HG02885 (cell line): Measurements from ENCODE around the gene ATP5F1A.
"Not testable (repeated sequence)": the region's sequence is repeated elsewhere in the genome, so short reads cannot be mapped to it uniquely, and the experiment has no call there.

ENCODE experiments used
- ATAC-seq: cut with Tn5 transposase; IDR thresholded peaks from one replicate; pipeline ENCODE4 v1.9.1; 2021; ENCODE audit warnings: mild to moderate bottlenecking; ENCODE audit not compliant: unreplicated experiment, poor library complexity

Gene ATP5F1A

DNA sequence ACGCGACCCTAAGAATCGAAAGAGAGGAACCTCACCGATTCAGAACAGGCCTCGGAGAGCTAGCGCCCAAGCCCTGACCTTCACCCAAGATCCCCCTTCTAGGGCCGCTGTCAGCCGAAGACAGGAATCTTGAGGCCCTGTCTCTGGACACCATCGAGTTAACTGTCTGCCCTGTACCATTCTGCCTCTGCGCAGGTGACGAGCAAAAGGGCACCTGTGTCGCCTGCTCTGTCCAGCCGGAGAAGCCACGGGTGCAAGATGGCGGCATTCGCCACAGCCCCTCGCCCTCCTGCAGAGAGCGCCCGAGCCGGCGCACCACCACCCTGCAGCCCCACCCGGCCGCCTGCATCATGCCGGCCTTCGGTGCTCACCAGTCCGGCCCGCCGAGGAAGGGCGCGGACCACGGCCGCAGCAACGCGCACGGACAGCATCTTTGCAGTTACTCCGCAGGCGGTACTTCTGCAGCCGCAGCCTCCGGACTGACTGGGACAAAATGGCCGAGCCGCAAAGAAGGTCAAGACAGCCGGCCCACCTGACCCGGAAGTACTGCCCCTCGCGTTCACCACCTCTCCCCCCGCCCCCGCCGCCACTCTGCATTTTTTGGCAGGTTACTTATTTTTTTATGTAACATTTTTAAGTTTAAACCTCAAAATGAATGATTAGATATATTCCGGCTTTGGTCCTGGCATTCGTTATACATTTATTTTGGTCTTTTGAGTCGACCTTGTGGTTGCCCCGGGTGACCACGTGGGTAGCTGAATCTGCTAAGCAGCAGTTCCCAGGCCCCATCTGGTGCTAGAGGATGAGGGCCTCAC, at the start of gene ATP5F1A:
ATP5F1A (minus strand) TSS at position 496 of the 815 bp plus-strand sequence; CDS start at position 431, 65 bp downstream.
- ATAC-seq = peak; percentile 87

DNA sequence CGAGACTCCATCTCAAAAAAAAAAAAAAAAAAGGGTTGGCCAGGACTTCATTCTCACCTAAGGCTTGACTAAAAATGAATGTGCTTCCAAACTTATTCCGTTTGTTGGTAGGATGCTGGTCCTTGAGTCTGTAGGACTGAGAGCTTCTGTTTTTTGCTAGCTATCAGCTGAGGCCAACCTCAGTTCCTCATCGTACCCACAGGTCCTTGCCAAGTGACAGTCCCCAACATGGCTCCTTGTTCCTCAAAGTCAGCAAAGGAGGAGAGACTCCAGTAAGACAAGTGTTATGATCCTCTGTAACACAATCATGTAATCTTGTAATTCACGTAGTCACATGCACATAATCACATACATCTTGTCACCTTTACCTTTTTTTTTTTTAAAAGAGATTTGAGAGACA, 43.1 kb upstream of the ATP5F1A start:
- no peak for ATAC-seq

DNA sequence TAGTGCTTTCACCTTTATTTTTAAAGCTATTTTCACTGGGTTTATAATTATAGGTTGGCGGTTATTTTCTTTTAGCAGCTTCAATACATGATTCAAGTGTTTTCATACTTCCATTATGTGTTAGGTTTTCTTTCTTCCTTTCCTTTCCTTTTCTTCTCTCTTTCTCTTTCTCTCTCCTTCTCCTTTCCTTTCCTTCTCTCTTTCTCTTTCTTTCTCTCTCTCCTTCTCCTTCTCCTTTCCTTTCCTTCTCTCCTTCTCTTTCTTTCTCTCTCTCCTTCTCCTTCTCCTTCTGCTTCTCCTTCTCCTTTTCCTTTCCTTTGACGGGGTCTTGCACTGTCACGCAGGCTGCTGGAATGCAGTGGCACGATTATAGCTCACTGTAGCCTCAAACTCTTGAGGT, 42.1 kb upstream of the ATP5F1A start:
- no peak for ATAC-seq

DNA sequence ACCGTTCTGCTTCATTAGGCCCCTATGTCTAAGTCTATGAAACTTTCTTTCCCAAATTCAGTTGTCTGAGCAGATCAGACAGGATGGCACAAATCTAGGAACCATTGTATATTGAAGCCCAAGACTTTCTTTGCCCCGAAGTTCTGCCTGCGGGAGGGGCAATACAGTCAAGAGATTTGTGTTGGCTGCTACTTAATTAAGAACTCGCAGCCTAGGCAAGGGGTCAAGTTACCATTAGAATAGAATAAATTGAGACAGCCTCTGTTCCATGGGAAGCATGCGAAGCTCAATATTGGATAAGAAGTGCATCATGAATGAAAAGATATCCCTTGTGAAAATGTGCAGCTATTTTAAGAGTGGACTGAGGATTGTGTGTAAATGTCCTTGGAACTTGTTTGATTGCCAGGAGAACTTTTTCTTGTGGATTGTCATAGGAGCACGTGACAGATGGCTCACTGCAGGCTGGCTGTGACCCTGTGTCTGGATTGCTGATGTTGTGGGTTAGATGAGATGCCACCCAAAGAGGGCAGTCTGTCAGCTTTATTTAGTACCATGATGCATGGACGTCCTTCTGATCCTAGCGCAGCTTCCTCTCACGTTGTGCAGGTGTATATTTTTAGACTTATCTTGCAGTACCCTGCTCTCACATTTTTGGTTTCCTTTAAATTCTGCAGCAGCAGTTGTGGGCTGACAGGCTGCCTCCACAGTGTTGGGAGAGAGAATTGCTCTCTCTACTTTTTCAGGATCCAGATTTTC, 37.0 kb upstream of the ATP5F1A start:
- no peak for ATAC-seq

DNA sequence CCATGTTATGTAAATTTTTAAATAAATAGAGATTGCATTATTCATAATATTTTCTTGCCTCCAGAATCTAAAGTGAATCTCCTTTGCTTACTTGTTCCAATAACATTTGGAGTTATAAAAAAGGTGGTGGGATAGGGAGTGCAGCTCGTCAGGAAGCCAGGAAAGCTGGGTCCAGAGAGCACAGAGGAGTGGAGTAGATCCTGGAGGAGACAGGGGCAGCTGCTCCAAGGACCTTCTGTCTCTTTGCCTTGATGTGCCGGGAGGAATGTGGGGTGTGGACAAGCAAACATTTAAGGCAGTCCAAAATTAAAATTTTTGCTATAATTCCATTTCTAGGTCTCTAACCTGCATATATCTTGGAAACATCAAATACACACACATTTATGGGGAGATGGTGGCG, 35.4 kb upstream of the ATP5F1A start:
- no peak for ATAC-seq

DNA sequence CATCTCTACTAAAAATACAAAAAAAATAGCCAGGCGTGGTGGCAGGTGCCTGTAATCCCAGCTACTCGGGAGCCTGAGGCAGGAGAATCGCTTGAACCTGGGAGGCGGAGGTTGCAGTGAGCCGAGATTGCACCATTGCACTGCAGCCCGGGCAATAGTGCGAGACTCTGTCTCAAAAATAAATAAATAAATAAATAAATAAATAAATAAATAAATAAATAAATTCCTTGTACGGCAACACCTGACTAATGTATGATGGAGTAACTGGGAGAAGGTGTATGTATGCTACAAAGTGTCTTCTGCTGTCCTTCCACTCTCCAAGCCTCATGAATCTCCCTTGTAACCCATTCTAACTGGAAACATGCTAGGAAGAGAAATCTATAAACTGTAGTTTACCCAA, 32.5 kb upstream of the ATP5F1A start:
- not testable (repeated sequence) for ATAC-seq

DNA sequence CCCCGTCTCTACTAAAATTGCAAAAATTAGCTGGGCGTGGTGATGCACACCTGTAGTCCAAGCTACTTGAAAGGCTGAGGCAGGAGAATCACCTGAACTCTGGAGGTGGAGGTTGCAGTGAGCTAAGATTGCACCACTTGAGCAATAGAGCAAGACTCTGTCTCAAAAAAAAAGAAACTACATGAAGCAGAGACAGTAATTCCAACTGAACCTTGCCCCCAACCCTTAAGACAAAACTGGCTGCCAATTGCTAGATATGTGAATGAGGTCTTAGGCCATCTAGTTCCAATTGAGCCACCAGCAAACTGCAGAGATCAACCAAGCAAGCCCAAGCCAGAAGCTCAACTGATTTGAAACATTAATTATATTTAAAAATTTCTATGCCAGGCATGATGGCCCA, 32.0 kb upstream of the ATP5F1A start:
- ATAC-seq = no peak

DNA sequence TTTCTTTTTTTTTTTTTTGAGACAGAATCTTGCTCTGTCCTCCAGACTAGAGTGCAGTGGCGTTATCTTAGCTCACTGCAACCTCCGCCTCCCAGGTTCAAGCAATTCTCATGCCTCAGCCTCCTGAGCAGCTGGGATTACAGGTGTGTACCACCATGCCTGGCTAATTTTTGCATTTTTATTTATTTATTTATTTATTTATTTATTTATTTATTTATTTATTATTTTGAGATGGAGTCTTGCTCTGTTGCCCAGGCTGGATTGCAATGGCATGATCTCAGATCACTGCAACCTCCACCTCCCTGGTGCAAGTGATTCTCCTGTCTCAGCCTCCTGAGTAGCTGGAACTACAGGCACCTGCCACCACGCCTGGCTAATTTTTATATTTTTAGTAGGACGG, 28.5 kb upstream of the ATP5F1A start:
- not testable (repeated sequence) for ATAC-seq

DNA sequence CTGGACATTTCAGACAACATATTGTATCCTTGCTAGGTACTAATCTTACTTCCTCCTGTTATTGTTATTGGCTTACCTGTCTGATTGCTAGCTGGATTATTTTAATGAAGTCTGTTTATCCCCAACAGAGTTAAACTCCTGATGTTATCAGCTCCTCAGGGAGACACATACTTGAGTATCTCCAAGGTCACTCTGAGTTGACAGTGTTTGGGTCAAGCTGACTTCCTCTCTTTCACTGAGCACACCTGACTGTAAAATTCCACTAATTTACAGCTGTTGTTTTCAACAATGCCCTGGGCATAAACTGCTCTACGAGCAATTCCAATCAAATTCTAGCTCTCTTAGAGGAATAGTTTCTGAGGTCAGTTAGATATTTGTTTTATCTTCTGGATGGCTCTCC, 15.7 kb upstream of the ATP5F1A start:
- ATAC-seq = no peak

DNA sequence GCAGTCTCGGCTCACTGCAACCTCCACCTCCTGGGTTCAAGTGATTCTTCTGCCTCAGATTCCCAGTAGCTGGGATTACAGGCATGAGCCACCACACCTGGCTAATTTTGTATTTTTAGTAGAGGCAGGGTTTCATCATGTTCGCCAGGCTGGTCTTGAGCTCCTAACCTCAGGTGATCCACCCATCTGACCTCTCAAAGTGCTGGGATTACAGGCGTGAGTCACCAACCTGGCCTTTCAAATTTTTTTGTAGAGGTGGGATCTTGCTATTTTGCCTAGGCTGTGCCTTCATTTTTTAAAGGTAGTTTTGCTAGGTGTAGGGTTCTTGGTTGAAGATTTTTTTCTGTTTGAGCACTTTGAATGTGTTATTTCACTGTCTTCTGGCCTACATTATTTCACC, 12.3 kb upstream of the ATP5F1A start:
- no peak for ATAC-seq

DNA sequence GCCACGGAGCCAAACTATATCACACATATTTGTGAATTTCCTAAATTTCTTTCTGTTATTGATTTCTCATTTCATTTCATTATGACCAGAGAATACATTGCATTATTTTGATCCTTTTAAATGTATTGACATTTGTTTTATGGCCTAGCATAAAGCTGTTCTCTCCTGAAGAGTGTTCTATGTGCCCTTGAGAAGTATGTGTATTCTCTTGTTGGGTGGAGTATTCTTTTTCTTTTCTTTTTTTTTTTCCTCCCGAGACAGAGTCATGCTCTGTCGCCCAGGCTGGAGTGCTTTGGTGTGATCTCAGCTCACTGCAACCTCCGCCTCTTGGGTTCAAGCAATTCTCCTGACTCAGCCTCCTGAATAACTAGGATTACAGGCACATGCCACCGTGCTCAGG, 11.3 kb upstream of the ATP5F1A start:
- no peak for ATAC-seq

DNA sequence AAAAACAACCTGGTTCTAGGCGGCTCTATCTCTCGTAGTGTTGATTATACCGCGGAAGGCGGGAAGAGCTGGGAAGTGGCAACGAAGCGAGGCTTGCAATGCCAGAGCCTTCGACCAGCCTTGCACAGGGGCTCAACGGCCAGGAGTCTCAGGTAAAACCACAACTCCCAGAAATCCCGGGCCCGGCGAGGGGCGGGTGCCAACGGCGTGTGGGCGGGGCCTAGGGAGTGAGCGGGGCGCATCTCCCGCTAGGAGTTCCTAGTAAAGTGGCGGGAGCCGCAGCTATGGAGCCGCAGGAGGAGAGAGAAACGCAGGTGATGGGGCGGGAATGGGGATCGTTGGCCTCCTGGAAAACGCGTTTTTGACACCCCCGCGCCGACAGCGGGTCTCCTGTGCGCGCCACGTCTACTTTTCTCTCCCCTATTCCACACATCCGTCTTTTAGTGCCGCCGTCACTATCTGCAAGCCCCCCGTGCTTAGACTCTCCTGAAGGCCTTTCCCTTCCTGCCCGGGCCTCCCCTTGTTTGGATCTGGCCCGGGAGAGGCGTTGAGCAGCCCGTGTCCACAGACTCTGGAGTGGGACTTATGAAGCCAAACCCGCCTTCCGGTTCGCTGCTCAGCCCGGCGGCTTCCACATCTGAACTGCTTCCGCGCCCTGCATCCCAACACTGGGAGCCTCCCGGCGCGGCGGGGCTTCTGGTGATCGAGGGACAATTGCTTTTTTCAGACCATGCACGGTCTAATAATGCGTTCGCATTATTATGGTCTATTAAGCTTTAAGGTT, 6.2 kb upstream of the ATP5F1A start, which contains the start of gene HAUS1:
HAUS1 (plus strand) TSS at position 258 of the 784 bp plus-strand sequence; CDS start at position 285, 27 bp downstream.
- peak; percentile 97 for ATAC-seq

DNA sequence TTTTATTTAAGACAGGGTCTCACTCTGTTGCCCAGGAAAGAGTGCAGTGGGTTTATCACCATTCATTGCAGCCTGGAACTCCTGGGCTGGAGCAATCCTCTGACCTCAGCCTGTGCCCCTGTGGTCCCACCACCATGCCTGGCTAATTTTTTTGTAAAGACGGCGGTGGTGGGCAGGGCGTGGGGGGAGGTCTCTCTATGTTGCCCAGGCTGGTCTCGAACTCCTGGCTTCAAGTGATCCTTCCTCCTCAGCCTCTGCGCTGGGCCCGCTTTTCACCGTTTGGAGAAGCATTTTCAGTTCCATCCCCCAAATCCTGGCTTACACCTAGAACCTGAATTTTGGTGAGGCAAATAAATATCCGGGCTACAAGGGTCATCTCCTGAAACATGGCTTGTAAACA, 1.4 kb upstream of the ATP5F1A start:
- ATAC-seq = no peak

DNA sequence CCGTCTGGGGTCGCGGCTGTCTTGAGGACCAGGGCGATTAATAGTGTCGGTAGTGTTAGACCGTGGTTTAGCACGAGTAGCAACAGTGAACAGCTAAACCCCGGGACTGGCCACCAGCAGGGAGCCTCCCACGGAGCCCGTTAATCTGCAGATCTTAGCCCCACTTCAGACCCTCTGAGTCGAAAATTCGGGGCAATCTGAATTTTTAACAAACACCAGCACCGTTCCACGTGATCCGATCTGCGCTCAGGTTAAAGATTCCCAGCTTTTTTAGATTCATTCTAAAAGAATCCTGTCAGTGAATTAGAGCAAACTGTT, 479 bp upstream of the ATP5F1A start:
- no peak for ATAC-seq

DNA sequence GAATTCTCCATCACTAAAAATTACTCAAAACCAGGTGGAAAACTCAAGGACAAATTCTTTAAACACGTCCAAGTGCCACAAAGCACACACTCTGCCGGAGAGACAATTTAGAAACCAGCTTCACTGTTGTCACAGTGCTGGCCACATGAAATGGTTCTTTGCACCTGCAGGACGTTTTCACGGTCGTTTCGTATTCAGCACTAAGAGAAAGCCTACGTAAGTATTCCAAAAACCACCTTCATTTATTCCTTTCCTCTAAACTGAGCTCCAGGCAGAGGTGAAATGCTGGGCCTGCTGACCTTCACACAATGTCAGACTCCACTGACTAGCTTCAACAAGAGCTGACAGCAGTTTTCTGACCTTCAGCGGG, 680 bp downstream of the ATP5F1A start:
- peak; percentile 28 for ATAC-seq

DNA sequence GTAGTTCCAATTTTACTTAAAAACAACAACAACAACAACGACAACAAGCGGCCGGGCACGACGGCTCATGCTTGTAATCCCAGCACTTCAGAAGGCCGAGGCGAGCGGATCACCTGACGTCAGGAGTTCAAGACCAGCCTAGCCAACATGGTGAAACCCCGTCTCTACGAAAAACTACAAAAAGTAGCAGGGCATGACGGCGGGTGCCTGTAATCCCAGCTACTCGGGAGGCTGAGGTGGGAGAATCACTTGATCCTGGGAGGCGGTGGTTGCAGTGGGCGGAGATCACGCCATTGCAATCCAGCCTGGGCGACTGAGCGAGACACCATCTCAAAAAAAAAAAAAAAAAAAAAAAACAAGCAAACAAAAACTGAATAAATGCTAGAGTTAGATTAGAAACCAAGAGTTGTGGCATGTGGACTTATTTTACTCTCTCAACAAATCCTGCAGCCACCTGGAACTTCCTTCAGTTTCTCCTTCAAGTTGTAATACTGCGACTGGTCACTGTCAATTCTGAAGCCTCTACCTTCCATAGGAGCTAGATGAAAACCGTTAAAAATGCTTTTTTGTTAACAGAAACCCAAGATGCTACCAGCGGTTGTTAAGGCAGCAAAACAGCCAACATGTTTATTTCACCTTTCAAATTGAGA, 1.3 kb downstream of the ATP5F1A start:
- ATAC-seq = peak; percentile 22

DNA sequence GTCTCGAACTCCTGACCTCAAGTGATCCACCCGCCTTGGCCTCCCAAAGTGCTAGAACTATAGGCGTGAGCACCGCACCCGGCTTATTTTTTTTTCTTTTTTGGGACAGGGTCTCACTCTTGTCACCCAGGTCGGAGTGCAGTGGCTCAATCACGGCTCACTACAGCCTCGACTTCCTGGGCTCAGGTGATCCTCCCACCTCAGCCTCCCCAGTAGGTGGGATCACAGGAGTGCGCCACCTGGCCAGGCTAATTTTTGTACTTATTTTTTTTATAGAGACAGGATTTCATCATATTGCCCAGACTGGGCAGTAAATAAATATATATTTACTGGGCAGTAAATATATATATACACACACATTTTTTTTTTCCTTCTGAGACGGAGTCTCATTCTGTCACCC, 2.6 kb downstream of the ATP5F1A start:
- ATAC-seq = no peak

DNA sequence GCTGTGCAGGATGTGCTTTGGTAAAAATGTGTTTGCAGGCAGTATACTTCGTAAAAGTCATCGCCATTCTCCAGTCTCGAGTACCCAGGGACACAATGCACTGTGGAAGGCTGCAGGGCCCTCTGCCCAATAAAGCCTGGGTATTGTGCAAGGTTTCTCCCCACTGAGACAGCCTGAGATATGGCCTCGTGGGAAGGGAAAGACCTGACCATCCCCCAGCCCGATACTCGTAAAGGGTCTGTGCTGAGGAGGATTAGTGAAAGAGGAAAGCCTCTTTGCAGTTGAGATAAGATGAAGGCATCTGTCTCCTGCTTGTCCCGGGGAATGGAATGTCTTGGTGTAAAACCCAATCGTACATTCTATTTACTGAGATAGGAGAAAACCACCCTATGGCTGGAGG, 9.6 kb downstream of the ATP5F1A start:
- not testable (repeated sequence) for ATAC-seq

DNA sequence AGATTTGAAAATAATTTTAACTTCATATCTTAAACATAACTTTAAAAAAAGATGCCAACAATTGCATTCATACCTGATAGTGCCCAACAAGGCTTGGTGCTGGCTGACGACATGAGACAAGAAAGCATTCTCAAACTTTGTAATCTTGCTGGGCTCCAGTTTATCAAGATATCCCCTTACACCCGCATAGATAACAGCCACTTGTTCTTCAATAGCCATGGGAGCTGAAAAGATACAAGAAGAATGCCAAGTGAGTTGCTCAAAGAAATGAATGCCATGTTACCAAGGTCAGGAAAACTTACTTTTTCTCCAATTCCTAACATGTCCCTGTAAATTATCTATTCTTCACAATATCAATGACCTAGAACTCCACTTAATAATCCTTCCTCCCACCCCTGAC, 13.7 kb downstream of the ATP5F1A start:
- ATAC-seq = no peak

DNA sequence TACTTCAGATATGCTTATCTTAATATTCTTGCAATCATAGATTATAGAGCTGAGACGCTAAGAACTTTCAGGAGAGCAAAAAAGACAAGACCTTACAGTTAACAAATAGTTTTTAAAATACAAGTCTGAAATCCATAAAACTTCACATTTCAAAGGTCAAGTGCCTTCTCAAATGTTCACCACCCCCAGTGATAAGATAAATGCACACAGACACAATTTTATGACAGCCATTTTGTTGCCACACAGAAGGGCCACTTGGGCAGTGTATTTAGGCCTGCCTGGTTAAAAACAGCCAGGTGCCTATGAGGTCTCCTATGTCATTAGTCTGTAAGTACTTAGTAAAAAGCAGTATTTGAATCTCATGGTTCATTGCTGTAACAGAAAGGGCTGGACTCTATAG, 17.9 kb downstream of the ATP5F1A start:
- no peak for ATAC-seq

DNA sequence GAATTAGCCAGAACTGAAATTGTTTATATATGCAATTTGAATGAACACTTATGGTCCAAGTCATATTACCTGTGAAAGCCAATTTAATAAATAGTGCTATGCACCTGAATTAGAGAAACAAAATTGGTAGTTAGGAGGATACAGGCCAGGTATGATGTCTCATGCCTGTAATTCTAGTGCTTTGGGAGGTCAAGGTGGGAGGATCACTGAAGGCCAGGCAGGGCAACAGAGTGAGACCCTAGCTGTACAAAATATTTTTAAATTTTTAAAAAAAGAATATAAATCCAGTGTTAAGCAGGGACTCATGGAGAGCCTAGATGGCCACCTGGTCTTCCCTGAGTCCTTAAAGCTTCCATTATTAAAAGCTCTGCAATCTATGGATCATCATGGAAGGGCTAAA, 18.8 kb downstream of the ATP5F1A start:
- ATAC-seq = no peak
